ENCODE measurements around the gene ZNHIT1.

DNA sequence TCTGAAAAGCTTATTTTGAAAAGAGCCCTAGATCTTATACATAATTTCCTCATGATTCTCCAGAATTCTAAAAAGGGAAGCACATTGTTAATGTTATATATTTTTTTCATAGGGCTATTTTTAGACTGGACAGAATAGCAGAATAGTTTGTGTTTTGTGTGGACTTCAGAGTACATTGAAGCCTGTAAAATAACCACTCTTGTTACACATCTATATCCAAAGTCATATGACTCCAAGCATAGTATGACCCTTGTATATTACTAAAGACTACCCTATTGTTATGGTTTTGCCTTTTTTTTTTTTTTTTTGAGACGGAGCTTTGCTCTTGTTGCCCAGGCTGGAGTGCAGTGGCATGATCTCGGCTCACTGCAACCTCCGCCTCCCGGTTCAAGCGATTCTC, 53.1 kb downstream of the ZNHIT1 start:
- TF ChIP-seq, protein P1, sequence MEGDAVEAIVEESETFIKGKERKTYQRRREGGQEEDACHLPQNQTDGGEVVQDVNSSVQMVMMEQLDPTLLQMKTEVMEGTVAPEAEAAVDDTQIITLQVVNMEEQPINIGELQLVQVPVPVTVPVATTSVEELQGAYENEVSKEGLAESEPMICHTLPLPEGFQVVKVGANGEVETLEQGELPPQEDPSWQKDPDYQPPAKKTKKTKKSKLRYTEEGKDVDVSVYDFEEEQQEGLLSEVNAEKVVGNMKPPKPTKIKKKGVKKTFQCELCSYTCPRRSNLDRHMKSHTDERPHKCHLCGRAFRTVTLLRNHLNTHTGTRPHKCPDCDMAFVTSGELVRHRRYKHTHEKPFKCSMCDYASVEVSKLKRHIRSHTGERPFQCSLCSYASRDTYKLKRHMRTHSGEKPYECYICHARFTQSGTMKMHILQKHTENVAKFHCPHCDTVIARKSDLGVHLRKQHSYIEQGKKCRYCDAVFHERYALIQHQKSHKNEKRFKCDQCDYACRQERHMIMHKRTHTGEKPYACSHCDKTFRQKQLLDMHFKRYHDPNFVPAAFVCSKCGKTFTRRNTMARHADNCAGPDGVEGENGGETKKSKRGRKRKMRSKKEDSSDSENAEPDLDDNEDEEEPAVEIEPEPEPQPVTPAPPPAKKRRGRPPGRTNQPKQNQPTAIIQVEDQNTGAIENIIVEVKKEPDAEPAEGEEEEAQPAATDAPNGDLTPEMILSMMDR (optimal IDR thresholded peaks at IDR 0.05 in 1 of 3, IDR thresholded peaks at IDR 0.05 in 1 of 3, conservative IDR thresholded peaks at IDR 0.05 in 1 of 3; ENCODE audit: extremely low read depth in 1 of 3, insufficient read depth in 2 of 3, low read length in 3 of 3) = no peak
- no peak for TF ChIP-seq EZH2 (IDR thresholded peaks at IDR 0.05; ENCODE audit: low read length)
